ENCODE results near the gene GGA1.

DNA sequence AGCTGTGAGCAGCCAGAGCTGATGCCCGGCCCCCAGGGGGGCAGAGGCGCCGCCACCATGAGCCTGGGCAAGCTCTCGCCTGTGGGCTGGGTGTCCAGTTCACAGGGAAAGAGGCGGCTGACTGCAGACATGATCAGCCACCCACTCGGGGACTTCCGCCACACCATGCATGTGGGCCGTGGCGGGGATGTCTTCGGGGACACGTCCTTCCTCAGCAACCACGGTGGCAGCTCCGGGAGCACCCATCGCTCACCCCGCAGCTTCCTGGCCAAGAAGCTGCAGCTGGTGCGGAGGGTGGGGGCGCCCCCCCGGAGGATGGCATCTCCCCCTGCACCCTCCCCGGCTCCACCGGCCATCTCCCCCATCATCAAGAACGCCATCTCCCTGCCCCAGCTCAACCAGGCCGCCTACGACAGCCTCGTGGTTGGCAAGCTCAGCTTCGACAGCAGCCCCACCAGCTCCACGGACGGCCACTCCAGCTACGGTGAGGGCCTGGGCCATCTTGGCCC lies 42.3 kb upstream of the GGA1 start:
- TF ChIP-seq GABPA (IDR thresholded peaks at IDR 0.05; ENCODE audit: low read depth), result no peak
- TF ChIP-seq, protein P1, sequence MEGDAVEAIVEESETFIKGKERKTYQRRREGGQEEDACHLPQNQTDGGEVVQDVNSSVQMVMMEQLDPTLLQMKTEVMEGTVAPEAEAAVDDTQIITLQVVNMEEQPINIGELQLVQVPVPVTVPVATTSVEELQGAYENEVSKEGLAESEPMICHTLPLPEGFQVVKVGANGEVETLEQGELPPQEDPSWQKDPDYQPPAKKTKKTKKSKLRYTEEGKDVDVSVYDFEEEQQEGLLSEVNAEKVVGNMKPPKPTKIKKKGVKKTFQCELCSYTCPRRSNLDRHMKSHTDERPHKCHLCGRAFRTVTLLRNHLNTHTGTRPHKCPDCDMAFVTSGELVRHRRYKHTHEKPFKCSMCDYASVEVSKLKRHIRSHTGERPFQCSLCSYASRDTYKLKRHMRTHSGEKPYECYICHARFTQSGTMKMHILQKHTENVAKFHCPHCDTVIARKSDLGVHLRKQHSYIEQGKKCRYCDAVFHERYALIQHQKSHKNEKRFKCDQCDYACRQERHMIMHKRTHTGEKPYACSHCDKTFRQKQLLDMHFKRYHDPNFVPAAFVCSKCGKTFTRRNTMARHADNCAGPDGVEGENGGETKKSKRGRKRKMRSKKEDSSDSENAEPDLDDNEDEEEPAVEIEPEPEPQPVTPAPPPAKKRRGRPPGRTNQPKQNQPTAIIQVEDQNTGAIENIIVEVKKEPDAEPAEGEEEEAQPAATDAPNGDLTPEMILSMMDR (IDR thresholded peaks at IDR 0.05), result no peak
